Vagina (tissue), 2 donors: ENCODE data around the gene COBL. TPM values are rescaled to one million over a fixed set of nuclear protein-coding genes. Genes with fewer than 3 reads are reported as not detected.

Source experiments
- DNase-seq, 2 donors: peaks; one replicate each; pipeline ENCODE4 v3.0.0-alpha.2; 2017; ENCODE audit errors: extremely low spot score in 2 of 2
- H3K27ac ChIP-seq: fragments of 200-600 bp; sonication (generic); one replicate; pipeline ENCODE4 v1.5.1; 2019
- H3K27me3 ChIP-seq: fragments of 200-600 bp; sonication (generic); one replicate; pipeline ENCODE4 v1.5.1; 2019
- H3K36me3 ChIP-seq, 2 donors: fragments of 200-600 bp; sonication (generic); one replicate each; pipeline ENCODE4 v1.5.1; 2017 to 2019
- H3K4me1 ChIP-seq: fragments of 200-600 bp; sonication (generic); one replicate; pipeline ENCODE4 v1.5.1; 2019
- H3K4me3 ChIP-seq, 2 donors: fragments of 200-600 bp; sonication (generic); 1 replicate in 1 of 2; 2 replicates in 1 of 2; pipeline ENCODE4 v1.5.1; 2016 to 2019
- H3K9me3 ChIP-seq: fragments of 200-600 bp; sonication (generic); one replicate; pipeline ENCODE4 v1.5.1; 2019
- POLR2A ChIP-seq, 2 donors: fragments of 450-650 bp; IDR thresholded peaks; one replicate each; pipeline ENCODE4 v1.6.1; 2017; ENCODE audit warnings: antibody characterized with exemption in 2 of 2, mild to moderate bottlenecking in 2 of 2, moderate library complexity in 2 of 2
- POLR2AphosphoS5 ChIP-seq, 2 donors: sonication (generic); formaldehyde crosslinking; IDR thresholded peaks; one replicate each; pipeline ENCODE4 v1.9.0; 2017; ENCODE audit warnings: antibody characterized with exemption in 2 of 2, mild to moderate bottlenecking in 2 of 2, low read depth in 1 of 2; ENCODE audit not compliant: insufficient read depth in 1 of 2
- intact Hi-C: fragments of 100-400 bp; cut with DNase I; formaldehyde crosslinking; loops from one replicate; pipeline ENCODE4 v1.15.1; 2023
- total RNA-seq: library from RNA; depleted of rRNA; stranded (reverse); fragments of >200 nt; gene quantifications from one replicate; pipeline ENCODE4 v1.2.3, GENCODE V29; 2016
- TF ChIP-seq, protein P1 (sequence below), 3 experiments: fragments of 450-650 bp in 2 of 3; fragments of 200-600 bp in 1 of 3; sonication (generic) in 1 of 3; IDR thresholded peaks; one replicate each; pipeline ENCODE4 v1.5.1; 2017 to 2019; ENCODE audit warnings: antibody characterized with exemption in 3 of 3, mild to moderate bottlenecking in 2 of 3, moderate library complexity in 2 of 3

The COBL gene
- total RNA-seq, 1 donor from 2014 or later: 9.3 TPM

DNA sequence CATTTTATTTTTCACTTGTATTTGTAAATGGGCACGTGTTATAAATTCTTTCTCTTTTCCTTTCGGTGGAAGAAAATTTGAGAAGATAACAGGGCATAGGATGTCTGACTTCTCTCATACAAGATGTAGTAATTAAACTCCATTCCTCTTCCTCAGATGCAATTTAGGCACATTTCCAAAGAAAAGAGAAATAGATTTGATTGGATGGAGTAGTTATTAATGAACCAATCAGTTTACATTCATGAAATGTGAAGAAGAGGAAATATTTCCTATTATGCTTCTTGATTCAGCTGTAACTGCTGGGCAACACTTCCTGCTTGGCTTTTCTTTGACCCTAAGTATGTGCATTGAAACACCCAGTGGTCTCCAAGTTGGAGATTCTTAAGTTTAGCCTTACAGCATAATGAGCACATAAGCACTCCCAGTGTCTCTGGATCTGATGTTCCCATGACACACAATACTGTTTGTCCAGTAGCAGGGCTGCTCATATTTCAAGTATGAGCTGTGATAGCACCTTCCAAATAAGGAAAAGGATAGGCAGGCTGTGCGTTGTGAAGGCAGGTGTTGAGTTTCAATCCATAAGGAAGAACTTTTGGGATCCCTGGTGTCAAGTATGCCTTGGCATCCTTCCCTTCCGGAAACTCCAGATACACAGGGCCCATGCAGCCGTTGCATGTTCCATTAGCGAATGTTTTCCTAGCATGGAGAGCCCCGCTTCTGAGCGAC lies 33.4 kb upstream of the COBL start:
- Histone ChIP-seq H3K27me3 (no peaks in the 10 kb centered on the region), H3K36me3 (no peaks in the 10 kb centered on the region), H3K27ac (no peak overlapping the region), H3K4me3 (no peak overlapping the region), H3K4me1 (no peaks in the 10 kb centered on the region), H3K9me3 (no peaks in the 10 kb centered on the region)
- DNase-seq: no peak
- intact Hi-C loops: no loop called here
- TF ChIP-seq, protein P1, sequence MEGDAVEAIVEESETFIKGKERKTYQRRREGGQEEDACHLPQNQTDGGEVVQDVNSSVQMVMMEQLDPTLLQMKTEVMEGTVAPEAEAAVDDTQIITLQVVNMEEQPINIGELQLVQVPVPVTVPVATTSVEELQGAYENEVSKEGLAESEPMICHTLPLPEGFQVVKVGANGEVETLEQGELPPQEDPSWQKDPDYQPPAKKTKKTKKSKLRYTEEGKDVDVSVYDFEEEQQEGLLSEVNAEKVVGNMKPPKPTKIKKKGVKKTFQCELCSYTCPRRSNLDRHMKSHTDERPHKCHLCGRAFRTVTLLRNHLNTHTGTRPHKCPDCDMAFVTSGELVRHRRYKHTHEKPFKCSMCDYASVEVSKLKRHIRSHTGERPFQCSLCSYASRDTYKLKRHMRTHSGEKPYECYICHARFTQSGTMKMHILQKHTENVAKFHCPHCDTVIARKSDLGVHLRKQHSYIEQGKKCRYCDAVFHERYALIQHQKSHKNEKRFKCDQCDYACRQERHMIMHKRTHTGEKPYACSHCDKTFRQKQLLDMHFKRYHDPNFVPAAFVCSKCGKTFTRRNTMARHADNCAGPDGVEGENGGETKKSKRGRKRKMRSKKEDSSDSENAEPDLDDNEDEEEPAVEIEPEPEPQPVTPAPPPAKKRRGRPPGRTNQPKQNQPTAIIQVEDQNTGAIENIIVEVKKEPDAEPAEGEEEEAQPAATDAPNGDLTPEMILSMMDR (IDR thresholded peaks at IDR 0.05): no peak
- TF ChIP-seq POLR2A (IDR thresholded peaks at IDR 0.05): no peak
- no peak for TF ChIP-seq POLR2AphosphoS5 (IDR thresholded peaks at IDR 0.05; ENCODE audit: insufficient read depth in 1 of 2, low read depth in 1 of 2)

GRCh38 chr7:51346126-51346525 lies 29.5 kb upstream of the COBL start:
- Histone ChIP-seq H3K27me3 (no peaks in the 10 kb centered on the region), H3K9me3 (no peaks in the 10 kb centered on the region), H3K4me1 (no peaks in the 10 kb centered on the region), H3K36me3 (no peaks in the 10 kb centered on the region), H3K27ac (no peak overlapping the region), H3K4me3 (no peak overlapping the region)
- DNase-seq: no peak
- TF ChIP-seq POLR2A (IDR thresholded peaks at IDR 0.05) (no peak), POLR2AphosphoS5 (IDR thresholded peaks at IDR 0.05; ENCODE audit: insufficient read depth in 1 of 2, low read depth in 1 of 2) (no peak)
- TF ChIP-seq, protein P1 (IDR thresholded peaks at IDR 0.05): no peak
- intact Hi-C loops: no loop called here

- intact Hi-C loops: no loop called here
Measured at GRCh38 chr7:51344406-51345138, 28.0 kb upstream of the COBL start.

DNA sequence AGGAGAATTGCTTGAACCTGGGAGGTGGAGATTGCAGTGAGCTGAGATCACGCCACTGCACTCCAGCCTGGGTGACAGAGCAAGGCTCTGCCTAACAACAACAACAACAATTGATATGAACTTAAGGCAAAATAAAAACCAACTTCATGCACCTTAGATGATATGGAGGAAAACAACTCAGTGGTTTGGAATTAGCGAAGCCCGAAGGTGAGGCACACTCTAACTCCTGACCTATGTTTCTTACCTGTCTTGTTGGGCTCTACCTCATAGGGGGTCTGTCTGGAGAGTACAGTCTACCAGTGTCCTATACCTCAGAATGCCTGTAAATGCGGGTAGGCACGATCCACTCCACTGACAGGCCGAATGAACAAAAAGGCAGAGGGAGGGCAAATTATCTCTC lies 24.3 kb upstream of the COBL start:
- intact Hi-C loops: no loop called here
- H3K27me3 ChIP-seq: no peaks in the 10 kb centered on the region
- no peak for DNase-seq
- H3K36me3 ChIP-seq: no peaks in the 10 kb centered on the region
- H3K4me1 ChIP-seq: no peaks in the 10 kb centered on the region
- no peak overlapping the region for H3K4me3 ChIP-seq
- TF ChIP-seq POLR2A (IDR thresholded peaks at IDR 0.05) (no peak), POLR2AphosphoS5 (IDR thresholded peaks at IDR 0.05; ENCODE audit: insufficient read depth in 1 of 2, low read depth in 1 of 2) (no peak)
- TF ChIP-seq, protein P1 (IDR thresholded peaks at IDR 0.05): no peak
- no peaks in the 10 kb centered on the region for H3K9me3 ChIP-seq
- H3K27ac ChIP-seq: no peak overlapping the region

More at GRCh38 chr7:51344406-51345138, 28.0 kb upstream of the COBL start:
- H3K27ac ChIP-seq: no peak overlapping the region
- no peaks in the 10 kb centered on the region for H3K36me3 ChIP-seq
- H3K27me3 ChIP-seq: no peaks in the 10 kb centered on the region
- H3K4me1 ChIP-seq: no peaks in the 10 kb centered on the region
- no peaks in the 10 kb centered on the region for H3K9me3 ChIP-seq
- TF ChIP-seq, protein P1 (IDR thresholded peaks at IDR 0.05): no peak
- TF ChIP-seq POLR2A (IDR thresholded peaks at IDR 0.05): no peak
- TF ChIP-seq POLR2AphosphoS5 (IDR thresholded peaks at IDR 0.05; ENCODE audit: insufficient read depth in 1 of 2, low read depth in 1 of 2): no peak
- no peak overlapping the region for H3K4me3 ChIP-seq
- no peak for DNase-seq
